Activated CD8-positive, alpha-beta memory T cell treated with anti-CD3 and anti-CD28 coated beads, Interleukin-2, amount 50 U/mL, for 24 hours (primary cell): ENCODE data around the gene CNRIP1.
A peak's percentile ranks its signal among the peaks of the same experiment; 100 is the strongest.

ENCODE experiments used
- DNase-seq: peaks from one replicate; pipeline ENCODE4 v3.0.0-alpha.2; 2020; ENCODE audit errors: extremely low read depth

CNRIP1 gene

GRCh38 chr2:68251187-68251854 is 68.4 kb downstream of the CNRIP1 start:
- peak; percentile 42 for DNase-seq

- DNase-seq: no peak
These were observed 69.0 kb downstream of the CNRIP1 start for GRCh38 chr2:68250652-68251186.

GRCh38 chr2:68250196-68250595 is 69.6 kb downstream of the CNRIP1 start:
- no peak for DNase-seq

- no peak for DNase-seq
These were observed 70.9 kb downstream of the CNRIP1 start for GRCh38 chr2:68248806-68249205.

GRCh38 chr2:68248361-68248760 is 71.4 kb downstream of the CNRIP1 start:
- no peak for DNase-seq

- DNase-seq: no peak
These were observed 73.4 kb downstream of the CNRIP1 start for GRCh38 chr2:68246396-68246795.

- DNase-seq: no peak
These were observed 74.1 kb downstream of the CNRIP1 start for GRCh38 chr2:68245672-68246071.

GRCh38 chr2:68245066-68245465 is 74.7 kb downstream of the CNRIP1 start:
- DNase-seq: no peak

- no peak for DNase-seq
These were observed 75.3 kb downstream of the CNRIP1 start for GRCh38 chr2:68244456-68244855.
